ENCODE results near the gene CD8A.
"Not testable (repeated sequence)": the region's sequence is repeated elsewhere in the genome, so short reads cannot be mapped to it uniquely, and the experiment has no call there.

Gene CD8A

DNA sequence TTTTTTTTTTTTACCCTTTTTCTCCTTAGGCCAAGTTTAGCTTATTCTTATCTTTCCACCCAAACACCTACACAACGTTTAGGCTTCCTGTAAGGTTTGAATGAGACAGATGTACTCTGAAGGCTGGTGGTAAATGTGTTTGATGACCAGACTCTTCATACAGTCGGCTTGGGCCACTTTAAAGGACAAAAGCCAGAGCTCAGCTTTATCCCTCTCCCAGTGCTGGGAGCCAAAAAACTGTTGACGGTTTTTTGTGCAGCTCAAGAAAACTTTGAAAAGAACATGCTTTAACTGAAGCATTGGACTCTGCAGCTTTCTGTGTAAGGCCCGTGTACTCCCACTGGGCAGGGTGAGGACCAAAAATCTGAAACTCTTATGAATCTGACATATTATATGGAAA, 15.4 kb downstream of the CD8A start:
- DNase-seq = no peak

DNA sequence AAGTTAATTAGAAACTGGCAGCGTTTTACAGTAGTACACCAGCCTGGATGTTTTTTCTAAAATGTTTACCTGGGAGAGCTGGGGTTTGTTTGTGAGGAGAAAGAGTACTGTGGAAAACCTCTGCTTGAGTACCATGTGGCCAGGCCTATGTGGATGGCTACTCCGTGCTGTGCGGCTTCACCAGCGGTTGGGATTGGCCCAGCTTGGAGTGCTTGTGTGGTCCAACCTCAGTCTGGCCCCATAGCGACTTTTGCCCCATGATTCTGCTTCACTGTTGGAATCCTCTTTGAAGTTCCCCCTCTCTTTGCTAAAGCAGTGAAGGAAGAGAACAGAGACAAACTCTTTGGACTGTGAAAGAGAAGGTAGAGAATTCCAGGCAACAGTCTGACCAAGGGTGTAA, 15.9 kb downstream of the CD8A start:
- DNase-seq = no peak

DNA sequence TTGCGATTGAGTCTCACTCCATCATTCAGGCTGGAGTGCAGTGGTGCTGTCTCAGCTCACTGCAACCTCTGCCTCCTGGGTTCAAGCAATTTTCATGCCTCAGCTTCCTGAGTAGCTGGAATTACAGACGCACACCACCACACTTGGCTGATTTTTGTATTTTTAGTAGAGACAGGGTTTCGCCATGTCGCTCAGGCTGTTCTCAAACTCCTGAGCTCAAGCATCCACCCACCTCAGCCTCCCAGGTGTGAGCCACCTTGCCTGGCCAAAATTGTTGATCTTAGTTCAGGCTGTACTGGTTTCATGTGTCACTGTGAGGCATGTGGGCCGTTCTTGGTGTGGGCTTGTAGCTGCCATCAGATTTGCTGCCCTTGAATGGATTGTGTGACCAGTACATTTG, 18.1 kb downstream of the CD8A start:
- no peak for DNase-seq

DNA sequence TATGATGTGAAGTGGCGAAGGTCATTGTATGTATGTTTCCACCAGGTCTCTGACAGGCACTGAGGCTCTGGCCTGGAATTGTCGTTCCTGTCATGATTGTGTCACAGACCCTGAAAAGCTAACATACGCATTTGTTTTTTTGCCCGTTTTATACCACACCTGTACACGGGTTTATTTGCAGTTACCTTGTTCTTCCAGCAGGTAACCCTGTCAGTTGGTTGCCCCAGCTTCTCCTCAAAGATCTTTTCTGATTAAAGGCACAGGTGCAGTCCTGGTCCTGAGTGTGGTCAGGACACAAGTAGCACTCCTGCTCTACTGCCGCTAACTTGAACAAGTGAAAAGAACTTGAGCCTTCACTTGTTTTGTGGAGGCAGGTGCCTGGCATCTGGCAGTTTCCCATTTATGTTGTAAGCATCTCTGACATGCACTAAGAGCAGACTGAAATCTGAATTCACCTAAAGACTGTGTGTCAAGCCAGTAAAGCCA, 19.9 kb downstream of the CD8A start:
- no peak for DNase-seq

DNA sequence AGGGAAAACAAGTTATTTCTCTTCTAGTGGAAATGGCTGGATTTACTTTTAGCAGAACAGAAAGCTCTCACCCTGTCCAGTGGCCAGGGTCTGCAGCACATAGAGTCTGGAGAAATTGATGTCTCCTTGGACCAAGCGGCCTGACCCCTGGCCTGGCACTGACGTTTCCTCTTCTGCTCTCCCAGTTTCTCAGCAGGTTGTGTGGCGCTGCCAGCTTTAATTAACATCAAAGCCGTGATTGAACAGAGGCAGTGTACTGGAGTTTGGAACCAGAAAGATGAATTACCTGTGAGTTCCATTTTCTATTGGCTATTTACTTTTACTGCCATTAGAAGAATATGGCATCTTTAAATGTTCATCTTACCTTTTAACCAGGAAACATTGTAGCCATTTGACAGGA, 20.9 kb downstream of the CD8A start:
- DNase-seq = no peak

DNA sequence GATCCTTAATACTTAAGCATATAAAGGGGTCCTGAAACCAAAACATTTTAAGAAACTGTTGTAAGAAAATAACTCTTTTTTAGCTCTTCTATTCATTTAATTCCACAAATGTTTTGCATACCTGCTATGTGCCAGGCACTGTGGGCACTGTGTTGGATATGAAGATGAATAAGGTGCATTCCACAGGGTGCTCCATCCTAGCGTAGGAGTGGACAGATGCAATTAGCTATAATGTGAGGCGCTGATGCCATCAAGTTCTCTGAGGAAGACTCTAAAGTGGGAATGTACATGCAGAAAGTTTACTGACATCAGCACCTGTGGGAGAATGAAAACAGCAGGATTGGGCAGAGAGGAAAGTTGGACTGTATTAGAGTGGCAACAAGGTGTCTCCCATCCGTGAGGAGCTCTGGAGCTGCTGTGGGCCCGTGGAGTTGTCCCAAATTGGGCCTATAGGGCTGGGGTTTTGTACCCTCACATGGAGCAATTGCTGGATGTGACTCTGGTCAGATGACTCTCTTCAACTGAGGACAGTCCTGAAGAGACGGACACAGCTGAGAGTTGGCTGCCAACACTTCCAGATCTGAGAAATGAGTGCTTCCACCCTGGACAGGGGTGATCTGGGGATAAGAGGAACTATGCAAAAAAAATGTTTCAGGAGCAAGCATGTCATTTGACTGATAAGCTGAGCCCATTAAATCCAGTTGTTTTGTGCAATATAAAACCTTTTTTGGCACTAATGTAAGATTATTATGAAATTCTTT, 22.3 kb downstream of the CD8A start:
- DNase-seq = no peak

DNA sequence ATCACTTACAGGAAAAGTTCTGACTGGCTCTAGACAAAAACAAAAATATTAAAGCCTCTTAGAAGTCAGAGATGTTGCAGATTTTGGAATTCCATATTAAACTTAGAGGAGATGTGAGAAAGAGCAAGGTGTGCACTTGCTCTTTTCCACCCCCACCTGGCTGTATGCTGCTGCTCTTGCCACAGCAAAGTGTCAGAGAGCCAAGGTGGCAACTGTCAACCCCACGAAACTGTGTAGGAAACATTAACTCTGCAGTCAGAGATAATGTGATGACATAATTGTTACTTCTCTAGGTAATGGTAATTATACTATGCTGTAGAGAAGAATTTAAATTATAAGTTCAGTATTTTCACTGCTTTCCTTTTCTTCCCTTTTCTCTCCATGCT, 25.4 kb downstream of the CD8A start:
- no peak for DNase-seq

DNA sequence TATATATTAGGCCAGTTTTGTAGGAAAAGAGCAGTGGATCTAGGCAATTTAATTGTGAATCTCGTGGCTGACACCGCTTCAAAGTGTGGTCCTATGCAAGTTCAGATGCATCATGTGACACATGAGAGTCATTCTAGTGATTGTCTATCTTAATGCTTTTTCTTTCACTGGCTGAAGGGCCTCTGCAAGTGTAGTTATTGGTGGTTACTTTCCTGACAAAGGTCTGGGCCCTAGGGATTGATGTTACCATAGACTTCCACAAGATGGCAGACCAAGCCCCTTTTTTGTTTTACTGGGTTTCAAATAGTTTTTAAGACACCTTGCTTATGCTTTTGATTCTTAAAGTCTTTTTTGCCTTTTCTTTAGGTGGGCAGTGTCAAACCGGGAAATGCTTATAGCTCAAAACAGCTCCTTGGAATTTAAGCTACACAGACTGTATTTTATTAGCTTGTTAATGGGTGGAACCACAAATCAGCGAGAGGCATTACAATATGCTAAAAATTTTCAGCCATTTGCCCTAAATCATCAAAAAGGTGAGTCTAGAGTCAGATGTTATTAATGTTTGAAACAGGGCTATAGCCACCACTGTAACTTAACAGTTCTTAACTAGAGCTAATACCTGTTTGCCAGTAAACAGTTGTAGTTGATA, 25.9 kb downstream of the CD8A start:
- DNase-seq = peak; percentile 8

DNA sequence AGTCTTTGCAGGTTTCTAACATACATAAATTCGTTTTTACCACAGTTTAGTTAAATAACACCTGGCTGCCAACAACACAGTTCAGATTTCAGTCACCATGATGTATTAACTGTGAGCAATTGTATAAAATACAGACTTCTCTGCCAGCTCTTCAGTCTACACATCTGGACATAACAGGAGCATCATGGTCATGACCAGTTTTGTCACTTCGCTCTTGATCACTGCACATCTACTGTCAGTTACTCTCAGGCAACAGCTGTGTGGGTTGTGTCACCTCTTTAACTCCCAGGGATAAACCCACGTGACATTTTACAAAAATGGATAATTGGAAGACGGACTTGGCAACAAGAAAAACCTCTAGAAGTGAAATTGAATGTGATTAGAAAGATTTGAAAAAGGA, 30.3 kb downstream of the CD8A start:
- DNase-seq = no peak

DNA sequence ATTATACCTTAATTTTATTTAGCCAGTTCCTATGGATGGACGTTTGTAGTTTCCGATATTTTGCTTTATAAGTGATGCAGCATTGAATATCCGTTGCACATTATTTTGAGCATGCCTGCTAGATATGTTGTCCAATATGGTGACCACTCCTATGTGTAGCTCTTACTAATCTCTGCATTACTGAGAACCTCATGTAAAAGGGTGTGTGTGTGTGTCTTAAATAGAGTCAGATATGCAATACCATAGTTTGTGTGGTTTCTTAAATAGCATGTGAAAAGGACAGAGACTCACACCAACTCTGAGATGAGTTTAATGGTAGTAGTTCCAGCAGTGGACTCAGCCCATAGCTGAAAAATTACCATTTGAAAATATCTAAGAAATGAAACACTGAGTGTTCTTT, 32.3 kb downstream of the CD8A start:
- no peak for DNase-seq

DNA sequence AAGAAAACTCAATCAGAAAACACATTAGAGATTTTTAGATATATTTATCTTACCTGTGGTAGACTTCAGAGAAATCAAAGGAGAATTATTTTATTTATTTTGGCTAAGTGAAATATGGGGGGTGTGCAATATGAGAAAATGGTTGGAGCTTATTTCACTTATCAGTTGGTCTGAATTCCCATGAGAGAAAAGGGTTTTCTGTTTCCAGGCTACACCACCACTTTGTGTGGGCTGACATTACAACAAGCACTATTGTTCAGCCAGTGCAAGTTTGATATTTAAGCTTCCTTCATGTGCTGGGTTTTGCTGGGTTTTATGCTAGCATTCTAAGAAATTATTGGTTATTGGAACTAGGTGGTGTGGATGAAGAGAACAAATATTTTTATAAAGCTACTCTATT, 37.1 kb downstream of the CD8A start:
- DNase-seq = no peak

DNA sequence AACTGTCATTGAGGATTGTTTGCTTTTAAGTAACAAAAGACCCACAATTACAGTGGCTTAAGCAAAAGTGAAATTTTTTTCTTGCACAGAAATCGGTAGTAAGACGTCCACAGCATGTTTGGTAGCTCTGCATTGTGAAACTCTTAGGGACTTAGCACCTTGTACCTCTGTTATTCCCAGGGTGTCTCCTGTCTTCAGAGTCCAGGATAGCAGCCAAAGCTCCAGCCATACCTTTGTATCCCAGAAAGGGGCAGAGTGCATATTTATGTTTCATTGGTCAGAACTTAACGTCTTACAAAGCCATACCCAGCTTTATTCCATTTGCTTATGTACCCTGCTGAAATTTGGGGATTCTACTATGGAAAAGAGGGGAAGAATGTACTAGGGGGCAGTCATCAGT, 37.8 kb downstream of the CD8A start:
- DNase-seq = no peak

DNA sequence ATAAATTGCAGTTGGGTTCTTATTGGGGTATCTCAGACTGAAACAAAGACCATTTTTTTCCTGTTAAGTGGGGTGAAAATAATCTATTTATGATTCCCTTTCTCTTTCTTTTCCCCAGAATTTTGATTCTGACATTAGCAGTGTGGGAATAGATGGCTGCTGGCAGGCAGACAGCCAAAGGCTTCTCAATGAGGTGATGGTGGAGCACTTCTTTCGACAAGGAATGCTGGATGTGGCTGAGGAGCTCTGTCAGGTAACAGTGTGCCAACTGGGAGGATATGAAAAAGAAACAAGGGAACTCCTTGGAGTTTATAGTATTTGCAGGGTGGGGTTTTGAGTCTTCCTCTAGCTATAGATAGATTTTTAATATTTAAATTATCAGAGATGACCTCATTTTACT, 38.9 kb downstream of the CD8A start:
- no peak for DNase-seq

DNA sequence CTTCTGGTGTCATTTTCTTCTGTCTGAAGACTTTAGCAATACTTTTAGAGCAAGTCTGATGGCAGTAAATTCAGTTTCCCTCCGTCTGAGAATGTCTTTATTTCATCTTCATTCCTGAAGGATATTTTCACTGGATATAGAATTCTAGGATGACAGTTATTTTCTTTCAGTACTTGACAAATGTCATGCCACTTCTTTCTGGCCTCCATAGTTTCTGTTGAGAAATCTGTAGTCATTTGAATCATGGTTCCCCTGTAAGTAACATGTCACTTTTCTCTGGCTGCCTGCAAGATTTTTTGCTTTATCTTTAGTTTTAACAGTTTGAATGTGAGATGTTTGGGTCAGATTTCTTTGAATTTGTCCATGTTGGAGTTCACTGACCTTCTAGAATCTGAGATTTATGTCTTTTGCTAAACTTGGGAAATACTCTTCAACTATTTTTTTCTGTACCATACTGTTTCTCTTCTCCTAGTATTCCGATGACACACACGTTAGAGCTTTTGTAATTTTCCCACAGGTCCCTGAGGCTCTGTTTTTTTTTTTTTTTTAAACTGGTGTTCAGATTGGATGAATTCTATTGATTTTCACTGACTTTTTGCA, 40.4 kb downstream of the CD8A start:
- no peak for DNase-seq

DNA sequence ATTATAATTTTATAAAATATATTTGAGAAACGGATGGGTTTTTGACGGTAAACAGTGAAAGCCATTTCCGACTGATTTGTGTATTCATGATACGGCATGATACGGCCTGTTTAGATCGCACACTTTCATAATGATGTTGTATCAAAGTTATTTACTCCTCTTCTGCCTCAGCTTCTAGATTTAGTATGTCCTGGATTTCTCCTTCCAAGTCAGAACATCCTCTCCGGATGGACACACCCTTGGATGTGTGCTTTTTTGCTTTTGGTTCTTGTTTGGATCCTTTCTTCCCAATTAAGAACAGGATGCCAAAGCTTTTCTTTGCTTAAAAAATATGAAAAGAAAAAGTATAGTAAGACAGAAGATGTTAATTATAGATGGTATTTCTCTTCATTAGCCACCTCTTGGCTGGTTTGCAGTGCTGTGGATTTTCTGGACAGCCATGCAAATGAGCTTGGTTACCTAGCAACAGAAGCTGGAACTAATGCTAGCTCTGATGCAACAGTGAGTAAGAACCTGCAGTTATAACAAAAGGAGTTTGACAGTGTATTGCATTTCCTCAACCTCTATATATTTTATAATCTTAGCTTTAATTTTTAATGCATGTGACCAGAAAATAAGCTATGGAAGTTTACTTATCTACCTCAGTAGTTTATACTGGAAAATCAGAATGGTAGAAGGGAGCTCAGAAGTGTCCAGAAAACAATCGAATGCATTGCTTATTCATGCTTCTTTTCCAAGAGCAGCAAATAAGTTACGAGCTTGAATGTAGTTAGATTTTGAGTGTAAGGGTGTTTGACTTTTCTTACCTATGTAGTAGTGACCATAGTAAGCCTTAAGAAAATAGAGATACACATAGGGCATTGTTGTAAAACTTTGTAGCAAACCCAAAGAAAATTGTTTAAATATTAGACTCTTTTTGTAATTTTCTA, 42.7 kb downstream of the CD8A start:
- peak; percentile 22 for DNase-seq

DNA sequence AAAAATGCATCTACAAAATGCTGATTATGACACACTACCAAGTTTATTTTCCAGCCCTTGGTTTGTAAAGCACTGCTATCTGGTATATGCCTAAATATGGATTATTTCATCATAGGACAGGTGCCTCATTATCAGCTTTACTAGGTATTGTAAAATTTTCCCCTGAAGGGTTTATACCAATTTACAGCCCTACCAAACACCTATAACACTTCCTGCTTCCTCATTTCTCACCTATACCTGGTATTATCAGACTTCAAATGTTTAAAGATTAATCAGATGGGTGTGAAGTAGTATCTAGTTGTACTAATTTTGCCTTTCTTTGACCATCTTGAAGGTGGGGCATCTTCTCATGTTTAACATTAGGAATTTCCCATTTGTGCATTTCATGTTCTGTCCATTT, 43.8 kb downstream of the CD8A start:
- no peak for DNase-seq

DNA sequence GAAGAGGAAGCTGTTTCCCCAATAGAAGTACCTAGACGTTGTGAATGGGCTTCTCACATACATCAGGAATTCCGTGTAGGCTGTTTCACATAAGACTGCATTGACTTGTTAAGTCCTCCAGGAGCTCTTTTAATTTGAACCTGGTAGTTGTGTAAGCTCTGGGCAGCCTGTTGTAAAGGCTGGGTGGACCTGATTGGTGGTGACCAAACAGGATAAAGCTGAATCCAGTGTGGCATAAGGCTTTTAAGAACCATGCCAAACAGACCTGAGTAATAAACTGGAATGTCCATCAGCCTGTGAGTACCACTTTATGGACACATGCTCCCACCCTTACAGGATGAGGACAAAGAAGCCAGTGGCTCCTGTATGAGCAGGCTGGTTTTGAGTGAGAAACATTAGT, 46.6 kb downstream of the CD8A start:
- DNase-seq = no peak

DNA sequence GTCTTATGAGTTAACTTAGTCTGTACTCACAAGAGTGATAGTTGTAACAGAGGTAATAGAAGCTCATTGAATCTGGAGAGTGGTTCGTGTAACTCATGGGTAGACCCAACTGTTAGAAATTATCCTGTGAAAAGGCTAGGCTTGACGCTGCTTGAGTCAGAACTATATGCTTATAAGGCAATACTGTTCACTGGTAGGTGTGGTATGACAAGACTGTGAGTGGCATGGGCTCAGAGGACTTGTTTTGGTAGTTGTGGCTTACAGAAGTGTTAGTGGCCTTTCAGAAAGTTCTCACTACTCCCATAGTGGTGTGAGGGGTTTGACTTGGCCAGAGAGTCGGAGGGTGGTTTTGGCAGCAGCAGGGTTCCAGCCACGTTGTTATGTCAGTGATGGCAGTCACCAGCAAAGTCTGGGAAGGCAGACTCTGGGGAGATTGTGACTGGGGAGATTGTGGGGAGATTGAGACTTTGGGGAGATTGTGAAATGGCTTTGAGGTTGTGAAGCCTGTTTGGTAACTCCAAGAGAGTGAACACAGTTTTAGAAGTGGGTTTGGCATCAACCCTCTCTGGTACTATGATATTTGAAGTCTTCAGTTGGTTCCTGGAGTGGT, 48.7 kb downstream of the CD8A start:
- DNase-seq = not testable (repeated sequence)

DNA sequence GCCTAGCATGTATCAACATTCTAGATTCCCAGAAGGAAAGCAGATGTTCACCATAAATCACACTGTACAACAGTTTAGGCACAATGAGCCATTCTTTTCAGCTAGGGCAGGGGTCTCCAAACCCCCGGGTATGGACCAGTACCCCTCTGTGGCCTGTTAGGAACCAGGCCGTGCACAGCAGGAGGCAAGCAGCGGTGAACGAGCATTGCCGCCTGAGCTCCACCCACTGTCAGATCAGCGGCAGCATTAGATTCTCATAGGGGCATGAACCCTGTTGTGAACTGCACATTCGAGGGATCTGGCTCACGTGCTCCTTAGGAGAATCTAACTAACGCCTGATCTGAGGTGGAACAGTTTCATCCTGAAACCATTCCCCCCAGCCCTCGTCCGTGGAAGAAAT, 50.8 kb downstream of the CD8A start:
- DNase-seq = not testable (repeated sequence)

DNA sequence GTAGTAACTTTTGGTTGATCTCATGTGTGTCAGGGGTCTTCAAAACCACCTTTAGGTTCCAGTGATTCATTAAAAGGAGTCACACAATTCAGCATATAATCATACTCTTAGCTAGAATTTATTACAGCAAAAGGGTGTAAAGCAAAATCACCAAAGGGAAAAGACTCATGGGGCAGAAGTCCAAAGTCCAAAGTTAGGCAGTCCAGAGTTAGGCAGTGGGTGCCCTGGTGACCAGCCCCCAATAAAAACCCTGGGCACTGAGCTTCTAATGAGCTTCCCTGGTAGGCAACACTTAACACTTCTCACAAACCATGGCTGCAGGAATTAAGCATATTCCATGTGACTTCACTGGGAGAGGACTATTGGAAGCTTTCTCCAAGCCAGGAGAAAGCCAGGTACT, 51.2 kb downstream of the CD8A start:
- not testable (repeated sequence) for DNase-seq

DNA sequence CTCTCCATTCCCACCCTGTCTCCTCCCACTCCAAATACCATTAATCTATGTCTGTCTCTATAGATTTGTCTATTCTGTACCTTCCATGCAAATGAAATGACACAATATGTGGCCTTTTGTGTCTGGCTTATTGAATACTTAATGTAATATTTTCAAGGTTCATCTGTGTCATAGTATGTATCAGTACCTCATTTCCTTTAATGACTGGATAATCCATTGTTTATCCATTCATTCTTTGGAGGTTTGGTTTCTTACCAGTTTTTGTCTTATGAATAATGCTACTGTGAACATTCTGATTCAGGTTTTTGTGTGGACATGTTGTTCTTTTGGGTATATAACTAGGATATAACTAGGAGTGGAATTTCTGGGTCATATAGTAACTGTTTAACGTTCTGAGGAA, 55.8 kb downstream of the CD8A start:
- DNase-seq = not testable (repeated sequence)
